ENCODE data around the gene MGAT3. TPM values are rescaled to one million over a fixed set of nuclear protein-coding genes. Genes with fewer than 3 reads are reported as not detected.

The MGAT3 gene
- total and polyA plus RNA-seq, 2 of the 8 experiments (the other 6 are each of a cell fraction or from before 2014, with no cell fraction given): 4.3 to 9.2 TPM

- Histone ChIP-seq H2BK12ac (ENCODE audit: low read depth, low read length) (no peak overlapping the region), H3K4me3 (ENCODE audit: extremely low read depth in 1 of 4, insufficient read depth in 2 of 4, low read depth in 3 of 4, low read length in 4 of 4) (no peak overlapping the region)
- WGBS, 2 experiments (ENCODE audit: extremely low coverage in 1 of 2, insufficient coverage in 1 of 2, insufficient read length in 1 of 2, insufficient replicate concordance in 2 of 2, low coverage in 1 of 2, low lambda C conversion rate in 2 of 2, missing lambda C conversion rate in 1 of 2): 95% methylated on average over 16 of the region's 16 CpGs; no CpG with 5 or more reads in 1 of the 2 experiments
Measured at GRCh38 chr22:39504071-39504470, 47.3 kb downstream of the MGAT3 start.

More at GRCh38 chr22:39504071-39504470, 47.3 kb downstream of the MGAT3 start:
- Histone ChIP-seq H2BK15ac (ENCODE audit: low read length) (no peak overlapping the region), H4K5ac (ENCODE audit: insufficient read length, low read depth, low read length) (no peak overlapping the region), H3K9me3 (ENCODE audit: insufficient read depth in 2 of 2, low read depth in 1 of 2, low read length in 1 of 2) (no peaks in the 10 kb centered on the region), H2BK5ac (ENCODE audit: low read depth, low read length) (no peak overlapping the region), H3K23ac (ENCODE audit: insufficient read length) (no peak overlapping the region), H3K14ac (ENCODE audit: insufficient read length) (no peak overlapping the region), H2BK120ac (replicated peaks; ENCODE audit: low read depth, low read length) (no peak overlapping the region), H3K4me2 (ENCODE audit: insufficient read depth in 1 of 2, low read depth in 2 of 2, low read length in 2 of 2) (no peak overlapping the region), H2AFZ (ENCODE audit: low read length) (no peak overlapping the region), H3K18ac (ENCODE audit: extremely low read depth, low read length) (no peak overlapping the region), H3K27me3 (replicated peaks in 1 of 4; ENCODE audit: control insufficient read depth in 3 of 4, extremely low read depth in 1 of 4, insufficient read depth in 3 of 4, low read length in 3 of 4) (peaks cover 17 to 61% (median 47%) of the 10 kb centered on the region in 4 experiments), H3K9ac (replicated peaks in 1 of 4; ENCODE audit: extremely low read depth in 1 of 4, low read depth in 3 of 4, low read length in 3 of 4) (no peak overlapping the region), H3K4me1 (replicated peaks in 1 of 4; ENCODE audit: control insufficient read depth in 3 of 4, insufficient read depth in 4 of 4, low read length in 3 of 4) (peaks cover 3 to 9% (median 4%) of the 10 kb centered on the region in 4 experiments; a peak in 6 of 7 replicates), H4K8ac (ENCODE audit: extremely low read depth, insufficient read depth, low read length) (no peak overlapping the region), H2AK5ac (ENCODE audit: low read depth, low read length) (no peak overlapping the region), H3K56ac (replicated peaks; ENCODE audit: insufficient read length, low read depth, low read length) (no peak overlapping the region), H3K36me3 (ENCODE audit: control insufficient read depth in 2 of 4, insufficient read depth in 4 of 4, low read length in 3 of 4) (peaks cover 5 to 45% (median 25%) of the 10 kb centered on the region in 4 experiments), H3K79me2 (ENCODE audit: control insufficient read depth in 1 of 2, insufficient read depth in 2 of 2, low read length in 2 of 2) (peaks cover 5 to 13% of the 10 kb centered on the region in 2 experiments; a peak in 3 of 4 replicates), H3K4ac (replicated peaks; ENCODE audit: insufficient read length, low read depth, low read length) (no peak overlapping the region), H4K20me1 (replicated peaks in 1 of 2; ENCODE audit: control insufficient read depth in 1 of 2, insufficient read depth in 2 of 2, low read length in 2 of 2) (peaks cover 25 to 38% of the 10 kb centered on the region in 2 experiments), H4K91ac (replicated peaks; ENCODE audit: insufficient read length, low read length) (no peak overlapping the region), H3K27ac (ENCODE audit: low read depth, low read length) (no peak overlapping the region), H3K79me1 (ENCODE audit: low read depth, low read length) (peaks cover 3% of the 10 kb centered on the region), H2BK20ac (ENCODE audit: low read length) (no peak overlapping the region), H3K23me2 (ENCODE audit: low read depth, low read length) (peaks cover 5% of the 10 kb centered on the region)
- DNase-seq (ENCODE audit: low read depth in 1 of 2, low spot score in 2 of 2) (no peak), FAIRE-seq (no peak)
- ChIA-PET POLR2A (ENCODE audit: partially characterized antibody) (interaction anchor here (0.6 to 4.6 kb wide), 5 partner anchors 13 to 40 kb away, joined by 3 to 32 read pairs (median 5); partner anchors contain the start of gene ATF4), CTCF (ENCODE audit: partially characterized antibody) (interaction anchor here (0.6 to 19.7 kb wide), 4 partner anchors 10 to 288 kb away, joined by 3 to 361 read pairs (median 152); partner anchors contain the start of gene RPS19BP1)
- TF ChIP-seq KDM1A (IDR thresholded peaks at IDR 0.05; ENCODE audit: borderline replicate concordance, low read length) (no peak), EGR1 (IDR thresholded peaks at IDR 0.05; ENCODE audit: borderline replicate concordance, low read depth, low read length) (no peak), JUND (IDR thresholded peaks at IDR 0.05; ENCODE audit: low read length) (no peak)

Measured in H1 (cell line).